HCT116 (cell line): ENCODE results near the gene KRT12. TPM values are rescaled to one million over a fixed set of nuclear protein-coding genes. Genes with fewer than 3 reads are reported as not detected.

Source experiments
- ATAC-seq: fragments of 200-7000 bp; cut with Tn5 transposase; 2 replicates; pipeline ENCODE4 v1.9.1; 2020; ENCODE audit warnings: mild to moderate bottlenecking, moderate library complexity
- BruUV-seq: library from RNA; stranded (reverse); fragments of 400-500 nt; replicated peaks from 2 replicates; lab custom pipeline; 2021; lab: Mats Ljungman, UMichigan
- CTCF ChIA-PET: fragments of 300-600 bp; sonication (Branson Sonifier 250); formaldehyde crosslinking; loops from one replicate; lab custom pipeline; 2021; ENCODE audit warnings: antibody characterized with exemption; lab: Charles Lee
- POLR2A ChIA-PET: fragments of 300-600, 350-600 bp; sonication (Branson Sonifier 250); formaldehyde crosslinking; loops from one replicate; lab custom pipeline; 2021; ENCODE audit warnings: antibody characterized with exemption; lab: Charles Lee
- RAD21 ChIA-PET, 2 experiments: fragments of 300-600 bp; sonication (Branson Sonifier 250); formaldehyde crosslinking; loops; one replicate each; lab custom pipeline; 2023; ENCODE audit warnings: low total read pairs in 2 of 2; ENCODE audit not compliant: uncharacterized antibody in 2 of 2, unreplicated experiment in 2 of 2, low non-redundant PET in 1 of 2; lab: Charles Lee
- DNase-seq: peaks from one replicate; pipeline ENCODE4 v3.0.0-alpha.2; 2010; ENCODE audit warnings: low read depth, low spot score
- H2AFZ ChIP-seq: fragments of 200-600 bp; shearing (Covaris generic), sonication (generic); 2 replicates; pipeline ENCODE4 v1.6.1; 2017; ENCODE audit warnings: low read depth, mixed run types, mixed read lengths, antibody characterized with exemption, low read length; ENCODE audit not compliant: poor library complexity, severe bottlenecking
- H3K27ac ChIP-seq: 2 replicates; pipeline ENCODE4 v1.5.1; 2012; ENCODE audit warnings: low read depth, low read length
- H3K27me3 ChIP-seq: fragments of 200-600 bp; sonication (generic); 2 replicates; pipeline ENCODE4 v1.6.1; 2016; ENCODE audit warnings: mixed run types, low read length, mixed read lengths; ENCODE audit not compliant: insufficient read depth
- H3K36me3 ChIP-seq, 2 experiments: fragments of 200-500 bp in 1 of 2; fragments of 200-600 bp in 1 of 2; sonication (Bioruptor generic) in 1 of 2; sonication (generic) in 1 of 2; 2 replicates each; pipeline versions ENCODE4 v1.5.1 to v1.6.1; 2014 to 2016; ENCODE audit warnings: low read length in 2 of 2, inconsistent platforms in 1 of 2, mixed read lengths in 1 of 2, mixed run types in 1 of 2; ENCODE audit not compliant: insufficient read depth in 2 of 2, control insufficient read depth in 1 of 2
- H3K4me1 ChIP-seq, 2 experiments: fragments of 200-600 bp in 1 of 2; sonication (generic) in 1 of 2; 2 replicates each; pipeline versions ENCODE4 v1.5.1 to v1.6.1; 2012 to 2017; ENCODE audit warnings: low read length in 2 of 2, inconsistent platforms in 1 of 2, mild to moderate bottlenecking in 1 of 2, mixed read lengths in 1 of 2, mixed run types in 1 of 2, moderate library complexity in 1 of 2; ENCODE audit not compliant: insufficient read depth in 2 of 2, control insufficient read depth in 1 of 2
- H3K4me2 ChIP-seq: fragments of 200-600 bp; sonication (generic); 2 replicates; pipeline ENCODE4 v1.6.1; 2017; ENCODE audit warnings: mixed run types, low read length, mixed read lengths
- H3K4me3 ChIP-seq, 2 experiments: fragments of 200-600 bp in 1 of 2; sonication (generic) in 1 of 2; replicated peaks in 1 of 2; 2 replicates each; pipeline ENCODE4 v1.5.1; 2011 to 2016; ENCODE audit warnings: low read length in 2 of 2, control low read depth in 1 of 2, low read depth in 1 of 2, mild to moderate bottlenecking in 1 of 2, mixed read lengths in 1 of 2, mixed run types in 1 of 2
- H3K79me2 ChIP-seq: fragments of 200-600 bp; sonication (generic); 2 replicates; pipeline ENCODE4 v1.6.1; 2017; ENCODE audit warnings: mild to moderate bottlenecking, mixed run types, low read length, moderate library complexity, mixed read lengths; ENCODE audit not compliant: insufficient read depth
- H3K9ac ChIP-seq: fragments of 200-600 bp; sonication (generic); 2 replicates; pipeline ENCODE4 v1.6.1; 2016; ENCODE audit warnings: low read length, mixed read lengths
- H3K9me2 ChIP-seq: fragments of 200-600 bp; sonication (generic), shearing (Covaris generic); 2 replicates; pipeline ENCODE4 v1.6.1; 2017; ENCODE audit warnings: mixed run types, mild to moderate bottlenecking, moderate library complexity; ENCODE audit not compliant: insufficient read depth
- H3K9me3 ChIP-seq, 2 experiments: fragments of 200-500 bp in 1 of 2; fragments of 200-600 bp in 1 of 2; sonication (Bioruptor generic) in 1 of 2; sonication (generic) in 1 of 2; 2 replicates each; pipeline ENCODE4 v1.6.1; 2014 to 2017; ENCODE audit warnings: low read length in 2 of 2, mixed read lengths in 2 of 2, inconsistent platforms in 1 of 2, low read depth in 1 of 2, mild to moderate bottlenecking in 1 of 2, mixed run types in 1 of 2, moderate library complexity in 1 of 2; ENCODE audit not compliant: control insufficient read depth in 1 of 2, insufficient read depth in 1 of 2
- H4K20me1 ChIP-seq: fragments of 200-600 bp; sonication (generic), shearing (Covaris generic); 2 replicates; pipeline ENCODE4 v1.6.1; 2017; ENCODE audit warnings: mixed run types, mild to moderate bottlenecking, moderate library complexity; ENCODE audit not compliant: insufficient read depth
- ATF3 ChIP-seq: IDR thresholded peaks from 2 replicates; pipeline ENCODE4 v1.6.1; 2012
- CBX3 ChIP-seq: IDR thresholded peaks from 2 replicates; pipeline ENCODE4 v1.6.1; 2012; ENCODE audit warnings: low read depth
- CEBPB ChIP-seq: IDR thresholded peaks from 2 replicates; pipeline ENCODE4 v1.6.1; 2012; ENCODE audit warnings: low read depth
- CTCF ChIP-seq, 3 experiments: fragments of 200-600 bp in 1 of 3; sonication (generic) in 1 of 3; IDR thresholded peaks in 2 of 3; conservative IDR thresholded peaks in 1 of 3; 2 replicates each; pipeline ENCODE4 v1.5.1; 2012 to 2017; ENCODE audit warnings: low read depth in 2 of 3, low read length in 2 of 3, antibody characterized with exemption in 1 of 3, borderline replicate concordance in 1 of 3, control low read depth in 1 of 3, mild to moderate bottlenecking in 1 of 3, mixed read lengths in 1 of 3, mixed run types in 1 of 3, moderate library complexity in 1 of 3; ENCODE audit not compliant: insufficient read depth in 1 of 3
- ELF1 ChIP-seq: IDR thresholded peaks from 2 replicates; pipeline ENCODE4 v1.6.1; 2012; ENCODE audit warnings: low read depth, borderline replicate concordance
- EZH2 ChIP-seq: fragments of 200-600 bp; sonication (generic); IDR thresholded peaks from 2 replicates; pipeline ENCODE4 v1.6.1; 2017; ENCODE audit warnings: antibody characterized with exemption, mixed run types
- FOSL1 ChIP-seq: IDR thresholded peaks from 2 replicates; pipeline ENCODE4 v1.6.1; 2012; ENCODE audit warnings: low read depth
- MAX ChIP-seq: IDR thresholded peaks from 2 replicates; pipeline ENCODE4 v1.6.1; 2012
- RAD21 ChIP-seq: IDR thresholded peaks from 2 replicates; pipeline ENCODE4 v1.6.1; 2012; ENCODE audit warnings: low read depth, mild to moderate bottlenecking
- SRF ChIP-seq: IDR thresholded peaks from 2 replicates; pipeline ENCODE4 v1.6.1; 2012; ENCODE audit warnings: low read depth
- TCF7L2 ChIP-seq: IDR thresholded peaks from 2 replicates; pipeline ENCODE4 v1.7.0; 2011; ENCODE audit warnings: borderline replicate concordance, inconsistent platforms; ENCODE audit not compliant: insufficient read depth, insufficient read length; ENCODE audit errors: extremely low read depth
- YY1 ChIP-seq: IDR thresholded peaks from 2 replicates; pipeline ENCODE4 v1.6.1; 2011; ENCODE audit warnings: low read length, low read depth, moderate library complexity, mild to moderate bottlenecking; ENCODE audit not compliant: insufficient replicate concordance; ENCODE audit errors: extremely low read depth
- ZBTB33 ChIP-seq: IDR thresholded peaks from 2 replicates; pipeline ENCODE4 v1.6.1; 2011; ENCODE audit warnings: mild to moderate bottlenecking, low read length, moderate library complexity; ENCODE audit not compliant: insufficient replicate concordance; ENCODE audit errors: extremely low read depth
- ZFX ChIP-seq: fragments of 450-650 bp; IDR thresholded peaks from 2 replicates; pipeline ENCODE4 v1.6.1; 2017
- ZNF274 ChIP-seq: fragments of 200-500 bp; sonication (Bioruptor generic); IDR thresholded peaks from 2 replicates; pipeline ENCODE4 v1.6.1; 2014; ENCODE audit warnings: mild to moderate bottlenecking, low read depth, low read length, inconsistent platforms
- intact Hi-C: fragments of 100-400 bp; cut with micrococcal nuclease; formaldehyde crosslinking; loops from 2 replicates; pipeline ENCODE4 v1.10.0; 2022
- total RNA-seq: library from RNA; stranded (reverse); gene quantifications from one replicate; pipeline ENCODE4 v1.2.1, GENCODE V29; 2021; ENCODE audit not compliant: unreplicated experiment

The KRT12 gene
- total RNA-seq, 1 experiment from 2014 or later: not detected

- intact Hi-C loops: no loop called here
- H3K79me2 ChIP-seq: no peaks in the 10 kb centered on the region
- no peak for DNase-seq
- H2AFZ ChIP-seq: no peak overlapping the region
- H3K4me2 ChIP-seq: no peak overlapping the region
- no peaks in the 10 kb centered on the region for H3K27me3 ChIP-seq
- TF ChIP-seq CBX3: no peak
- no peak for TF ChIP-seq TCF7L2
- no peak for TF ChIP-seq EZH2
- no peak for TF ChIP-seq CEBPB
- no peak for TF ChIP-seq YY1
- TF ChIP-seq MAX: no peak
- TF ChIP-seq, all 23 proteins: peak for 0
- Histone ChIP-seq H3K9me2 (no peaks in the 10 kb centered on the region), H3K27ac (no peak overlapping the region), H3K36me3 (no peaks in the 10 kb centered on the region), H3K4me3 (no peak overlapping the region), H3K9ac (no peak overlapping the region), H3K4me1 (no peaks in the 10 kb centered on the region), H4K20me1 (no peaks in the 10 kb centered on the region), H3K9me3 (no peaks in the 10 kb centered on the region)
- POLR2A ChIA-PET: no interaction called here
- RAD21 ChIA-PET: no interaction called here
- BruUV-seq: no TSS peak
- ATAC-seq: no peak
- CTCF ChIA-PET: interaction anchor here (1.0 kb wide), 1 partner anchor 679 kb away, joined by 3 read pairs; no protein-coding TSS in a partner anchor
Observed at GRCh38 chr17:40870136-40870535, 3.1 kb upstream of the KRT12 start.

GRCh38 chr17:40864661-40865390 lies 2.2 kb downstream of the KRT12 start:
- H3K27ac ChIP-seq: no peak overlapping the region
- TF ChIP-seq MAX: no peak
- TF ChIP-seq ZFX: no peak
- TF ChIP-seq RAD21: no peak
- TF ChIP-seq ZBTB33: no peak
- no peak for TF ChIP-seq CTCF (IDR thresholded peaks at IDR 0.05 in 2 of 3, conservative IDR thresholded peaks at IDR 0.05 in 1 of 3; ENCODE audit: borderline replicate concordance in 1 of 3, insufficient read depth in 1 of 3, low read depth in 2 of 3, low read length in 2 of 3)
- no peak for TF ChIP-seq ELF1
- no peak for TF ChIP-seq SRF
- TF ChIP-seq ZNF274: no peak
- no peak for TF ChIP-seq EZH2
- TF ChIP-seq ATF3: no peak
- no peak for TF ChIP-seq FOSL1

More at GRCh38 chr17:40864661-40865390, 2.2 kb downstream of the KRT12 start:
- Histone ChIP-seq H3K9me2 (no peaks in the 10 kb centered on the region), H2AFZ (no peak overlapping the region), H3K4me1 (no peaks in the 10 kb centered on the region), H4K20me1 (no peaks in the 10 kb centered on the region), H3K9me3 (peaks cover 0 to 5% of the 10 kb centered on the region in 2 experiments; a peak in 1 of 4 replicates), H3K4me2 (no peak overlapping the region), H3K9ac (no peak overlapping the region), H3K27me3 (no peaks in the 10 kb centered on the region), H3K4me3 (no peak overlapping the region), H3K36me3 (no peaks in the 10 kb centered on the region), H3K79me2 (no peaks in the 10 kb centered on the region)
- ChIA-PET CTCF (no interaction called here), RAD21 (no interaction called here), POLR2A (no interaction called here)
- ATAC-seq (no peak), DNase-seq (no peak)
- no TSS peak for BruUV-seq
- intact Hi-C loops: no loop called here
